ENCODE data around the gene KRTAP12-3. TPM values are rescaled to one million over a fixed set of nuclear protein-coding genes. Genes with fewer than 3 reads are reported as not detected.

Gene KRTAP12-3
- total RNA-seq, 2 donors from 2014 or later, result not detected

DNA sequence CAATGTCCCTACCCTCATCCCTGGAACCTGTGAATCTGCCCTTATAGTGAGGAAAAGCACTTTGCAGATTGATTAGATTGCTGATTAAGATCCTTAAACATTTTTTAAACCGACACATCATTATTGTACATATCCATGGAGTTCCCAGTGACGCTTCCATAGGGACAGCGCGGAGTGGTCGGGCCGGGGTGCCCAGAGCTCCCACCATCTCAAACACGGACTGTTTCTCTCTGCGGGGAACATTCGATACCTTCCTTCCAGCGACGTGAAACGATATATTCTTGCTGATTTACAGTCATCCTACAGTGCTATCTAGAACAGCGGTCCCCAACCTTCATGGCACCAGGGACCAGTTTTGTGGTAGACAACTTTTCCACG, 43.3 kb downstream of the KRTAP12-3 start:
- Histone ChIP-seq H3K9me3 (ENCODE audit: control insufficient read depth, low read length) (peaks cover 2% of the 10 kb centered on the region), H3K36me3 (ENCODE audit: control insufficient read depth, insufficient read depth, low read length) (no peaks in the 10 kb centered on the region), H3K4me1 (ENCODE audit: control insufficient read depth, insufficient read depth, low read length) (peaks cover 3% of the 10 kb centered on the region), H3K27me3 (ENCODE audit: control insufficient read depth, insufficient read depth, low read length, poor library complexity, severe bottlenecking) (peaks cover 17% of the 10 kb centered on the region), H3K4me3 (ENCODE audit: low read length) (no peak overlapping the region), H3K9ac (ENCODE audit: extremely low read depth, low read length, poor library complexity, severe bottlenecking) (no peak overlapping the region), H3K27ac (ENCODE audit: low read depth, low read length) (no peak overlapping the region)
- Mint-ChIP-seq H3K27ac (no peak overlapping the region), H3K27me3 (ENCODE audit: insufficient read depth) (peaks cover 49% of the 10 kb centered on the region), H3K4me1 (peaks cover 60% of the 10 kb centered on the region), H3K4me3 (no peak overlapping the region), H3K9me3 (peaks cover 5% of the 10 kb centered on the region), H3K36me3 (ENCODE audit: low read depth) (no peaks in the 10 kb centered on the region)
- peak; percentile 24 for DNase-seq
- TF ChIP-seq, protein P1, sequence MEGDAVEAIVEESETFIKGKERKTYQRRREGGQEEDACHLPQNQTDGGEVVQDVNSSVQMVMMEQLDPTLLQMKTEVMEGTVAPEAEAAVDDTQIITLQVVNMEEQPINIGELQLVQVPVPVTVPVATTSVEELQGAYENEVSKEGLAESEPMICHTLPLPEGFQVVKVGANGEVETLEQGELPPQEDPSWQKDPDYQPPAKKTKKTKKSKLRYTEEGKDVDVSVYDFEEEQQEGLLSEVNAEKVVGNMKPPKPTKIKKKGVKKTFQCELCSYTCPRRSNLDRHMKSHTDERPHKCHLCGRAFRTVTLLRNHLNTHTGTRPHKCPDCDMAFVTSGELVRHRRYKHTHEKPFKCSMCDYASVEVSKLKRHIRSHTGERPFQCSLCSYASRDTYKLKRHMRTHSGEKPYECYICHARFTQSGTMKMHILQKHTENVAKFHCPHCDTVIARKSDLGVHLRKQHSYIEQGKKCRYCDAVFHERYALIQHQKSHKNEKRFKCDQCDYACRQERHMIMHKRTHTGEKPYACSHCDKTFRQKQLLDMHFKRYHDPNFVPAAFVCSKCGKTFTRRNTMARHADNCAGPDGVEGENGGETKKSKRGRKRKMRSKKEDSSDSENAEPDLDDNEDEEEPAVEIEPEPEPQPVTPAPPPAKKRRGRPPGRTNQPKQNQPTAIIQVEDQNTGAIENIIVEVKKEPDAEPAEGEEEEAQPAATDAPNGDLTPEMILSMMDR (conservative IDR thresholded peaks at IDR 0.05), result no peak
- 86 to 91% methylated on average over 11 to 14 of the region's 14 CpGs for WGBS, 2 experiments (ENCODE audit: insufficient coverage in 1 of 2, insufficient read length in 1 of 2)

DNA sequence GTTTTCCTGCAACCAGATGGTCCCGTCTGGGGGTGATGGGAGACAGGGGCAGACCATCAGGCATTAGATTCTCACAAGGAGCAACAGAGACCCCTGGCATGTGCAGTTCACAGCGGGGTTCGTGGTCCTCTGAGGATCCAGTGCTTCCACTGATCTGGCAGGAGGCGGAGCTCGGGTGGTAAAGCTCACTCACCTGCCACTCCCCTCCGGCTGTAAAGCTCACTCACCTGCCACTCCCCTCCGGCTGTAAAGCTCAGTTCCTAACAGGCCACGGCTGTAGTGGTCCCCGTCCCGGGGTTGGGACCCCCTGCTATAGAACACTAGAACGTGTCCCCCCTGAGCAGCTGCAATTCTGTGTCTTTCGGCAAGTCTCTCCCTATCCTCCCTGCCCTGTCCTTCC, 43.8 kb downstream of the KRTAP12-3 start:
- Histone ChIP-seq H3K36me3 (ENCODE audit: control insufficient read depth, insufficient read depth, low read length) (no peaks in the 10 kb centered on the region), H3K27me3 (ENCODE audit: control insufficient read depth, insufficient read depth, low read length, poor library complexity, severe bottlenecking) (peaks cover 23% of the 10 kb centered on the region), H3K4me1 (ENCODE audit: control insufficient read depth, insufficient read depth, low read length) (peaks cover 3% of the 10 kb centered on the region), H3K4me3 (ENCODE audit: low read length) (no peak overlapping the region), H3K27ac (ENCODE audit: low read depth, low read length) (no peak overlapping the region), H3K9ac (ENCODE audit: extremely low read depth, low read length, poor library complexity, severe bottlenecking) (no peak overlapping the region), H3K9me3 (ENCODE audit: control insufficient read depth, low read length) (peaks cover 6% of the 10 kb centered on the region)
- 82% methylated on average over 11 to 12 of the region's 12 CpGs for WGBS, 2 experiments (ENCODE audit: insufficient coverage in 1 of 2, insufficient read length in 1 of 2)
- Mint-ChIP-seq H3K36me3 (ENCODE audit: low read depth) (no peaks in the 10 kb centered on the region), H3K27ac (no peak overlapping the region), H3K27me3 (ENCODE audit: insufficient read depth) (peaks cover 54% of the 10 kb centered on the region), H3K4me3 (no peak overlapping the region), H3K9me3 (peaks cover 9% of the 10 kb centered on the region), H3K4me1 (peaks cover 62% of the 10 kb centered on the region)
- DNase-seq, result peak; percentile 42
- TF ChIP-seq, protein P1 (conservative IDR thresholded peaks at IDR 0.05), result no peak

DNA sequence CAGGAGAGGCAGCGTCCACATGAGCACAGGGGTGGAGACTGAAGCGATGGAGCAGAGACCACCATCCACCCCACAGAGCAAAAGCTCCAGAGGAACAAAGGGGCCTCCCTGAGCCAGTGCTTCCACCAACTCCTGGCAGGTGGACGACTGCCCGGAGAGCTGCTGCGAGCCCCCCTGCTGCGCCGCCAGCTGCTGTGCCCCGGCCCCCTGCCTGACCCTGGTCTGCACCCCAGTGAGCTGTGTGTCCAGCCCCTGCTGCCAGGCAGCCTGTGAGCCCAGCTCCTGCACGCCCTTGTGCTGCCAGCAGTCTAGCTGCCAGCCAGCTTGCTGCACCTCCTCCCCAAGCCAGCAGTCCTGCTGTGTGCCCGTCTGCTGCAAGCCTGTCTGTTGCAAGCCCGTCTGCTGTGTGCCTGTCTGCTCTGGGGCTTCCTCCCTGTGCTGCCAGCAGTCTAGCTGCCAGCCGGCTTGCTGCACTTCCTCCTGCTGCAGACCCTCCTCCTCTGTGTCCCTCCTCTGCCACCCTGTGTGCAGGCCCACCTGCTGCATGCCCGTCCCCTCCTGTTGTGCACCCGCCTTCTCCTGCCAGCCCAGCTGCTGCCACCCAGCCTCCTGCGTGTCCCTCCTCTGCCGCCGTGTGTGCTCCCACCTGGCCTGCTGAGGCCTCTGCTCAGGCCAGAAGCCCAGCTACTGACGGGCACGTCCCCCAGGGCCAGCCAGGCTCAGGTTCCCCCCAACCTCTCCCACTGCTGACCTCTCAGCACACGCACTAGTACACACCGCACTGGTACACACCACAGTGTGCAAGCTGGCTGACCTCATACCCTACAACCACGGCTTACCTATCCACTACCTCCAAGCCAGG, 44.6 kb downstream of the KRTAP12-3 start:
- peaks cover 62% of the 10 kb centered on the region for H3K27me3 Mint-ChIP-seq (ENCODE audit: insufficient read depth)
- Histone ChIP-seq H3K4me3 (ENCODE audit: low read length) (no peak overlapping the region), H3K9ac (ENCODE audit: extremely low read depth, low read length, poor library complexity, severe bottlenecking) (no peak overlapping the region), H3K9me3 (ENCODE audit: control insufficient read depth, low read length) (peaks cover 6% of the 10 kb centered on the region), H3K36me3 (ENCODE audit: control insufficient read depth, insufficient read depth, low read length) (no peaks in the 10 kb centered on the region), H3K4me1 (ENCODE audit: control insufficient read depth, insufficient read depth, low read length) (peaks cover 3% of the 10 kb centered on the region), H3K27ac (ENCODE audit: low read depth, low read length) (no peak overlapping the region), H3K27me3 (ENCODE audit: control insufficient read depth, insufficient read depth, low read length, poor library complexity, severe bottlenecking) (peaks cover 31% of the 10 kb centered on the region)
- H3K36me3 Mint-ChIP-seq (ENCODE audit: low read depth), result no peaks in the 10 kb centered on the region
- peaks cover 58% of the 10 kb centered on the region for H3K4me1 Mint-ChIP-seq
- H3K4me3 Mint-ChIP-seq, result no peak overlapping the region
- H3K27ac Mint-ChIP-seq, result no peak overlapping the region
- peaks cover 10% of the 10 kb centered on the region for H3K9me3 Mint-ChIP-seq
- TF ChIP-seq, protein P1 (conservative IDR thresholded peaks at IDR 0.05), result no peak
- DNase-seq, result peak; percentile 46
- WGBS, 2 experiments (ENCODE audit: insufficient coverage in 1 of 2, insufficient read length in 1 of 2), result 85 to 89% methylated on average over 11 to 22 of the region's 22 CpGs

All from endodermal cell (in vitro differentiated cells).